ENCODE data around the gene RAD51B. TPM values are rescaled to one million over a fixed set of nuclear protein-coding genes. Genes with fewer than 3 reads are reported as not detected.
A peak's percentile ranks its signal among the peaks of the same experiment; 100 is the strongest.

Gene RAD51B
- total and polyA plus RNA-seq, 4 donors = 2.5 to 95.0 (median 9.6) TPM

DNA sequence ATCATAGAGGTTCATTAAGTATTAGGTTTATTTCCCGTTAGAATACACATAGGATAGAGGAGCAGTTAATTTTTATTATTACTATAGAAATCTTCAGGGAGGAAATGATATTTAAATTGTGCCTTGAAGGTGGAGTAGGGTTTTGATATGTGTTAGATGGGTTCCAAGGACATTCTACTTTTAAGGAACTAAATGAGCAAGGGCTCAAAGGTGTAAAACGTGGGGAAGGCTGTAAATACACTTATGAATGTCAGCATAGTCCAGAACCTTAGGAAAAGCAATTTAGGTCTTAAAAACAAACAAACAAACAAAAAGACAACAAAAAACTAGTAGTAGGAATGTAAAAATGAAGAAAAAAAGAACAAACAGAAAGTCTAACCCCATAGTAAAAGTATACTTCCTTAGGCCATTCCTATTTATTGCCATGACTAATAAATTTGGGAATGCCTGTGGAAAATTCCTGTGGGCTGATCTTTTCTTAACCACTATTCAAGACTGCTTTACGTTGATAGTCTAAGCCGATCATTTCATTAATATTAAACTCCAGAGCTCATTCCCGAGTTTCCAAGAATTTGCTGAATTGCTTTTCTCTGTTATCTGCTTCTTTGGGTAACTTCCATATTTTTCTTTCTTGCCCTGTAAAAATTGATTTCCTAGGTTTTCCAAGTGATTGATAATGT lies 180.3 kb downstream of the RAD51B start:
- Histone ChIP-seq H3K27ac (ENCODE audit: low read depth in 1 of 2, low read length in 1 of 2) (no peak overlapping the region), H3K4me1 (ENCODE audit: control insufficient read depth in 5 of 5, insufficient read depth in 5 of 5, low read length in 5 of 5) (peaks cover 0 to 27% (median 7%) of the 10 kb centered on the region in 5 donors), H3K4me3 (no peak overlapping the region), H3K9me3 (ENCODE audit: control insufficient read depth in 4 of 4, insufficient read depth in 3 of 4, low read length in 3 of 4) (peaks cover 0 to 2% (median 0%) of the 10 kb centered on the region in 4 donors), H3K9ac (ENCODE audit: insufficient read depth in 1 of 2, low read length in 2 of 2) (peak overlapping the region in 1 of 2 donors; percentile 50), H3K27me3 (ENCODE audit: control insufficient read depth in 3 of 3, insufficient read depth in 3 of 3, low read length in 2 of 3) (no peaks in the 10 kb centered on the region), H3K36me3 (ENCODE audit: control insufficient read depth in 4 of 4, insufficient read depth in 4 of 4, low read length in 4 of 4) (no peaks in the 10 kb centered on the region)
- ATAC-seq (ENCODE audit: insufficient read depth, low FRiP score) (no peak), DNase-seq (peak in 2 of 3 donors; percentile 84 to 87)
- WGBS, 2 donors = 79 to 90% methylated on average over 5 of the region's 5 CpGs
- TF ChIP-seq, protein P1, sequence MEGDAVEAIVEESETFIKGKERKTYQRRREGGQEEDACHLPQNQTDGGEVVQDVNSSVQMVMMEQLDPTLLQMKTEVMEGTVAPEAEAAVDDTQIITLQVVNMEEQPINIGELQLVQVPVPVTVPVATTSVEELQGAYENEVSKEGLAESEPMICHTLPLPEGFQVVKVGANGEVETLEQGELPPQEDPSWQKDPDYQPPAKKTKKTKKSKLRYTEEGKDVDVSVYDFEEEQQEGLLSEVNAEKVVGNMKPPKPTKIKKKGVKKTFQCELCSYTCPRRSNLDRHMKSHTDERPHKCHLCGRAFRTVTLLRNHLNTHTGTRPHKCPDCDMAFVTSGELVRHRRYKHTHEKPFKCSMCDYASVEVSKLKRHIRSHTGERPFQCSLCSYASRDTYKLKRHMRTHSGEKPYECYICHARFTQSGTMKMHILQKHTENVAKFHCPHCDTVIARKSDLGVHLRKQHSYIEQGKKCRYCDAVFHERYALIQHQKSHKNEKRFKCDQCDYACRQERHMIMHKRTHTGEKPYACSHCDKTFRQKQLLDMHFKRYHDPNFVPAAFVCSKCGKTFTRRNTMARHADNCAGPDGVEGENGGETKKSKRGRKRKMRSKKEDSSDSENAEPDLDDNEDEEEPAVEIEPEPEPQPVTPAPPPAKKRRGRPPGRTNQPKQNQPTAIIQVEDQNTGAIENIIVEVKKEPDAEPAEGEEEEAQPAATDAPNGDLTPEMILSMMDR (IDR thresholded peaks at IDR 0.05; ENCODE audit: control extremely low read depth, extremely low read depth) = no peak

- no peaks in the 10 kb centered on the region for H3K27me3 ChIP-seq (ENCODE audit: control insufficient read depth in 3 of 3, insufficient read depth in 3 of 3, low read length in 2 of 3)
- H3K4me3 ChIP-seq = no peak overlapping the region
- peak in 2 of 3 donors; percentile 77 to 81 for DNase-seq
- no peaks in the 10 kb centered on the region for H3K36me3 ChIP-seq (ENCODE audit: control insufficient read depth in 4 of 4, insufficient read depth in 4 of 4, low read length in 4 of 4)
- peaks cover 0 to 27% (median 7%) of the 10 kb centered on the region in 5 donors for H3K4me1 ChIP-seq (ENCODE audit: control insufficient read depth in 5 of 5, insufficient read depth in 5 of 5, low read length in 5 of 5)
- H3K9me3 ChIP-seq (ENCODE audit: control insufficient read depth in 4 of 4, insufficient read depth in 3 of 4, low read length in 3 of 4) = peaks cover 0 to 2% (median 0%) of the 10 kb centered on the region in 4 donors
- no peak for ATAC-seq (ENCODE audit: insufficient read depth, low FRiP score)
- TF ChIP-seq, protein P1 (IDR thresholded peaks at IDR 0.05; ENCODE audit: control extremely low read depth, extremely low read depth) = no peak
- H3K27ac ChIP-seq (ENCODE audit: low read depth in 1 of 2, low read length in 1 of 2) = no peak overlapping the region
- 67 to 74% methylated on average over 1 of the region's 1 CpG for WGBS, 2 donors
- H3K9ac ChIP-seq (ENCODE audit: insufficient read depth in 1 of 2, low read length in 2 of 2) = peak overlapping the region in 1 of 2 donors; percentile 50
Observed at GRCh38 chr14:68000511-68000910, 180.9 kb downstream of the RAD51B start.

GRCh38 chr14:68008491-68008890 lies 188.9 kb downstream of the RAD51B start:
- TF ChIP-seq, protein P1 (IDR thresholded peaks at IDR 0.05; ENCODE audit: control extremely low read depth, extremely low read depth) = no peak
- H3K4me3 ChIP-seq = no peak overlapping the region
- 79 to 87% methylated on average over 1 of the region's 1 CpG for WGBS, 2 donors
- no peak overlapping the region for H3K9ac ChIP-seq (ENCODE audit: insufficient read depth in 1 of 2, low read length in 2 of 2)
- H3K9me3 ChIP-seq (ENCODE audit: control insufficient read depth in 4 of 4, insufficient read depth in 3 of 4, low read length in 3 of 4) = no peaks in the 10 kb centered on the region
- DNase-seq = no peak
- no peaks in the 10 kb centered on the region for H3K27me3 ChIP-seq (ENCODE audit: control insufficient read depth in 3 of 3, insufficient read depth in 3 of 3, low read length in 2 of 3)
- H3K27ac ChIP-seq (ENCODE audit: low read depth in 1 of 2, low read length in 1 of 2) = no peak overlapping the region
- H3K4me1 ChIP-seq (ENCODE audit: control insufficient read depth in 5 of 5, insufficient read depth in 5 of 5, low read length in 5 of 5) = peaks cover 0 to 25% (median 0%) of the 10 kb centered on the region in 5 donors
- H3K36me3 ChIP-seq (ENCODE audit: control insufficient read depth in 4 of 4, insufficient read depth in 4 of 4, low read length in 4 of 4) = no peaks in the 10 kb centered on the region
- no peak for ATAC-seq (ENCODE audit: insufficient read depth, low FRiP score)
